GM12878 (cell line): ENCODE data around the gene HJURP. TPM values are rescaled to one million over a fixed set of nuclear protein-coding genes. Genes with fewer than 3 reads are reported as not detected.

Experiments used
- CHD1 ChIP-seq: IDR thresholded peaks from 2 replicates; pipeline ENCODE4 v1.6.1; 2012; ENCODE audit warnings: low read depth, low read length, improper control_type of control experiment
- CHD2 ChIP-seq: IDR thresholded peaks from 2 replicates; pipeline ENCODE4 v1.6.1; 2011; ENCODE audit warnings: low read depth, low read length, improper control_type of control experiment, borderline replicate concordance
- CHD4 ChIP-seq: fragments of 200-600 bp; sonication (generic); IDR thresholded peaks from 2 replicates; pipeline ENCODE4 v1.6.1; 2016; ENCODE audit warnings: mild to moderate bottlenecking
- EZH2 ChIP-seq: IDR thresholded peaks from 2 replicates; pipeline ENCODE4 v1.6.1; 2012; ENCODE audit warnings: low read depth, mild to moderate bottlenecking, control low read depth, inconsistent platforms, low read length, borderline replicate concordance; ENCODE audit not compliant: control insufficient read depth
- HCFC1 ChIP-seq: fragments of 150-350 bp; IDR thresholded peaks from 2 replicates; pipeline ENCODE4 v1.6.1; 2014; ENCODE audit warnings: low read length
- HDAC6 ChIP-seq: fragments of 200-600 bp; sonication (generic); IDR thresholded peaks from one replicate; pipeline ENCODE4 v1.8.0; 2017; ENCODE audit warnings: antibody characterized with exemption; ENCODE audit not compliant: unreplicated experiment
- KDM1A ChIP-seq: fragments of 200-600 bp; sonication (generic); IDR thresholded peaks from 2 replicates; pipeline ENCODE4 v1.6.1; 2016; ENCODE audit warnings: borderline replicate concordance
- MTA3 ChIP-seq: IDR thresholded peaks from 2 replicates; pipeline ENCODE4 v1.6.1; 2012; ENCODE audit warnings: low read length, inconsistent platforms, borderline replicate concordance
- NFXL1 ChIP-seq: fragments of 450-650 bp; IDR thresholded peaks from 2 replicates; pipeline ENCODE4 v1.6.1; 2017; ENCODE audit warnings: antibody characterized with exemption, mild to moderate bottlenecking, borderline replicate concordance
- NR2F1 ChIP-seq: fragments of 450-650 bp; conservative IDR thresholded peaks from 2 replicates; pipeline ENCODE4 v1.6.1; 2017; ENCODE audit warnings: mild to moderate bottlenecking
- RELA ChIP-seq: fragments of 450-650 bp; IDR thresholded peaks from 2 replicates; pipeline ENCODE4 v1.8.0; 2014; ENCODE audit warnings: borderline replicate concordance; ENCODE audit not compliant: partially characterized antibody
- SMC3 ChIP-seq: IDR thresholded peaks from 2 replicates; pipeline ENCODE4 v1.6.1; 2011; ENCODE audit warnings: low read length, improper control_type of control experiment, borderline replicate concordance
- SREBF2 ChIP-seq: IDR thresholded peaks from 2 replicates; pipeline ENCODE4 v1.6.1; 2012; ENCODE audit warnings: mild to moderate bottlenecking, low read length
- ZBED1 ChIP-seq: IDR thresholded peaks from 2 replicates; pipeline ENCODE4 v1.6.1; 2016; ENCODE audit warnings: borderline replicate concordance
- polyA plus RNA-seq, 11 experiments: library from polyadenylated mRNA; depleted of rRNA in 4 of 11; unstranded in 6 of 11; stranded (reverse) in 5 of 11; fragments of >200 nt; fragmentation: Nextera tagmentation in 4 of 11; fragmentation: Illumina TruSeq in 1 of 11; extraction: Ambion mirVana in 4 of 11; extraction: Trizol in 1 of 11; gene quantifications; 1 replicate in 1 of 11; 2 replicates in 10 of 11; pipeline versions ENCODE4 v1.2.1 to v1.2.3, GENCODE V29; 2011 to 2016; ENCODE audit warnings: inconsistent platforms in 2 of 11, missing spikeins in 2 of 11, low read depth in 1 of 11
- total RNA-seq, 4 experiments: library from RNA; depleted of rRNA in 3 of 4; stranded (reverse); fragments of >200 nt in 3 of 4; fragmentation: Illumina TruSeq in 1 of 4; extraction: Trizol in 1 of 4; gene quantifications; 2 replicates each; pipeline versions ENCODE4 v1.2.1 to v1.2.3, GENCODE V29; 2013 to 2021
- TF ChIP-seq, protein P1 (sequence below): fragments of 450-650 bp; IDR thresholded peaks from 2 replicates; pipeline ENCODE4 v1.6.1; 2017; ENCODE audit warnings: antibody characterized with exemption, mild to moderate bottlenecking, moderate library complexity
- TF ChIP-seq, protein P2 (sequence below): fragments of 450-650 bp; IDR thresholded peaks from 2 replicates; pipeline ENCODE4 v1.6.1; 2014; ENCODE audit warnings: mild to moderate bottlenecking
- TF ChIP-seq, protein P3 (sequence below): fragments of 450-650 bp; IDR thresholded peaks from 2 replicates; pipeline ENCODE4 v1.6.1; 2016; ENCODE audit warnings: mild to moderate bottlenecking
- TF ChIP-seq, protein P4 (sequence below): fragments of 450-650 bp; IDR thresholded peaks from 2 replicates; pipeline ENCODE4 v1.6.1; 2017; ENCODE audit warnings: mild to moderate bottlenecking
- TF ChIP-seq, protein P5 (sequence below): fragments of 450-650 bp; IDR thresholded peaks from 2 replicates; pipeline ENCODE4 v1.6.1; 2017; ENCODE audit warnings: low read depth, mild to moderate bottlenecking, moderate library complexity
- TF ChIP-seq, protein P6 (sequence below): IDR thresholded peaks from 2 replicates; pipeline ENCODE4 v1.6.1; 2011; ENCODE audit warnings: borderline replicate concordance, low read depth, mild to moderate bottlenecking, moderate library complexity, low read length; ENCODE audit not compliant: insufficient read depth, poor library complexity, severe bottlenecking

The HJURP gene
- total and polyA plus RNA-seq, 10 of the 15 experiments (the other 5 are each of a cell fraction or from before 2014, with no cell fraction given), result 12.7 to 68.9 (median 44.4) TPM

DNA sequence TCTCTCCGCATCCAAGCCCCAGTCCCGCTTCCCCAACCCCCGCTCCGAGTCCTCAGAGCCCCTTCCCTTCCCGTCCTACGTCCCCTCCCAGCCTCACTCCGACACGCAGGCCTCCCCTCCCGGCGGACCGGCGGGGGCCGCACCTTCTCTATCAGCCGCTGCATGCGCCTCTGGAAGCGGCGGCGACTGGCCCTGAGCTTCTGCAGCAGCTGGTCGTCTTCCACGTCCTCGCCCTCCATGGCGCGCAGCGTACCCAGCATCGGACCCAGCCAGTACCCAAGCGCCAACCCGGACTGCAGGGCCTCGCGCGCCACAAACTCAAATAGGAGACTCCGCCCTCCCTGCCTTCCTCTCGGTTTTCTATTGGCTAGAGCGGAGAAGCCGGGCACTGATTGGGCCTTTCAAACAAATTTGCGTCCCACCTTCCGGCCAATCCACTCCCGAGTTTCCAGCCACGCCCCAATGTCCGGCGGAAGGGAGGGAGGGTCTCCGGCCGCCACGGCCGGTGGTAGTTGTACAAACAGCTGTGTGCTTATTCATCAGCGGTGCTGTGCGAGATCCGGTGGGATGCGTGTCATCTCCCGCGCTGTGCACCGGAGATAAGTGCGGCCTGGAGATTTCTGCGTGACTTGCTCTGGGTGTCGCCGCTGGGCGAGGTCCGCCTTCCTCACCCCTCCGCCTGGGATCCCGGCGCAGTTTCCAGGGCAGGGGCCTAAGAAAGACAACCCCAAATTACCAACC lies at the start of gene HJURP (continued):
- TF ChIP-seq, protein P1, sequence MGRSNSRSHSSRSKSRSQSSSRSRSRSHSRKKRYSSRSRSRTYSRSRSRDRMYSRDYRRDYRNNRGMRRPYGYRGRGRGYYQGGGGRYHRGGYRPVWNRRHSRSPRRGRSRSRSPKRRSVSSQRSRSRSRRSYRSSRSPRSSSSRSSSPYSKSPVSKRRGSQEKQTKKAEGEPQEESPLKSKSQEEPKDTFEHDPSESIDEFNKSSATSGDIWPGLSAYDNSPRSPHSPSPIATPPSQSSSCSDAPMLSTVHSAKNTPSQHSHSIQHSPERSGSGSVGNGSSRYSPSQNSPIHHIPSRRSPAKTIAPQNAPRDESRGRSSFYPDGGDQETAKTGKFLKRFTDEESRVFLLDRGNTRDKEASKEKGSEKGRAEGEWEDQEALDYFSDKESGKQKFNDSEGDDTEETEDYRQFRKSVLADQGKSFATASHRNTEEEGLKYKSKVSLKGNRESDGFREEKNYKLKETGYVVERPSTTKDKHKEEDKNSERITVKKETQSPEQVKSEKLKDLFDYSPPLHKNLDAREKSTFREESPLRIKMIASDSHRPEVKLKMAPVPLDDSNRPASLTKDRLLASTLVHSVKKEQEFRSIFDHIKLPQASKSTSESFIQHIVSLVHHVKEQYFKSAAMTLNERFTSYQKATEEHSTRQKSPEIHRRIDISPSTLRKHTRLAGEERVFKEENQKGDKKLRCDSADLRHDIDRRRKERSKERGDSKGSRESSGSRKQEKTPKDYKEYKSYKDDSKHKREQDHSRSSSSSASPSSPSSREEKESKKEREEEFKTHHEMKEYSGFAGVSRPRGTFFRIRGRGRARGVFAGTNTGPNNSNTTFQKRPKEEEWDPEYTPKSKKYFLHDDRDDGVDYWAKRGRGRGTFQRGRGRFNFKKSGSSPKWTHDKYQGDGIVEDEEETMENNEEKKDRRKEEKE, result no peak
- TF ChIP-seq NR2F1 (no peak), KDM1A (no peak), SREBF2 (no peak), CHD4 (no peak), CHD2 (peak; percentile 74; the same call in 1 of the 2 replicates), HDAC6 (no peak), NFXL1 (no peak), MTA3 (no peak), EZH2 (no peak), HCFC1 (no peak), SMC3 (no peak), ZBED1 (no peak), RELA (no peak), CHD1 (no peak)
- TF ChIP-seq, protein P2, sequence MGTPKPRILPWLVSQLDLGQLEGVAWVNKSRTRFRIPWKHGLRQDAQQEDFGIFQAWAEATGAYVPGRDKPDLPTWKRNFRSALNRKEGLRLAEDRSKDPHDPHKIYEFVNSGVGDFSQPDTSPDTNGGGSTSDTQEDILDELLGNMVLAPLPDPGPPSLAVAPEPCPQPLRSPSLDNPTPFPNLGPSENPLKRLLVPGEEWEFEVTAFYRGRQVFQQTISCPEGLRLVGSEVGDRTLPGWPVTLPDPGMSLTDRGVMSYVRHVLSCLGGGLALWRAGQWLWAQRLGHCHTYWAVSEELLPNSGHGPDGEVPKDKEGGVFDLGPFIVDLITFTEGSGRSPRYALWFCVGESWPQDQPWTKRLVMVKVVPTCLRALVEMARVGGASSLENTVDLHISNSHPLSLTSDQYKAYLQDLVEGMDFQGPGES, result peak; percentile 82; the same call in 1 of the 2 replicates
- TF ChIP-seq, protein P3, sequence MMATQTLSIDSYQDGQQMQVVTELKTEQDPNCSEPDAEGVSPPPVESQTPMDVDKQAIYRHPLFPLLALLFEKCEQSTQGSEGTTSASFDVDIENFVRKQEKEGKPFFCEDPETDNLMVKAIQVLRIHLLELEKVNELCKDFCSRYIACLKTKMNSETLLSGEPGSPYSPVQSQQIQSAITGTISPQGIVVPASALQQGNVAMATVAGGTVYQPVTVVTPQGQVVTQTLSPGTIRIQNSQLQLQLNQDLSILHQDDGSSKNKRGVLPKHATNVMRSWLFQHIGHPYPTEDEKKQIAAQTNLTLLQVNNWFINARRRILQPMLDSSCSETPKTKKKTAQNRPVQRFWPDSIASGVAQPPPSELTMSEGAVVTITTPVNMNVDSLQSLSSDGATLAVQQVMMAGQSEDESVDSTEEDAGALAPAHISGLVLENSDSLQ, result no peak
- TF ChIP-seq, protein P4, sequence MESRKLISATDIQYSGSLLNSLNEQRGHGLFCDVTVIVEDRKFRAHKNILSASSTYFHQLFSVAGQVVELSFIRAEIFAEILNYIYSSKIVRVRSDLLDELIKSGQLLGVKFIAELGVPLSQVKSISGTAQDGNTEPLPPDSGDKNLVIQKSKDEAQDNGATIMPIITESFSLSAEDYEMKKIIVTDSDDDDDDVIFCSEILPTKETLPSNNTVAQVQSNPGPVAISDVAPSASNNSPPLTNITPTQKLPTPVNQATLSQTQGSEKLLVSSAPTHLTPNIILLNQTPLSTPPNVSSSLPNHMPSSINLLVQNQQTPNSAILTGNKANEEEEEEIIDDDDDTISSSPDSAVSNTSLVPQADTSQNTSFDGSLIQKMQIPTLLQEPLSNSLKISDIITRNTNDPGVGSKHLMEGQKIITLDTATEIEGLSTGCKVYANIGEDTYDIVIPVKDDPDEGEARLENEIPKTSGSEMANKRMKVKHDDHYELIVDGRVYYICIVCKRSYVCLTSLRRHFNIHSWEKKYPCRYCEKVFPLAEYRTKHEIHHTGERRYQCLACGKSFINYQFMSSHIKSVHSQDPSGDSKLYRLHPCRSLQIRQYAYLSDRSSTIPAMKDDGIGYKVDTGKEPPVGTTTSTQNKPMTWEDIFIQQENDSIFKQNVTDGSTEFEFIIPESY, result no peak
- TF ChIP-seq, protein P5, sequence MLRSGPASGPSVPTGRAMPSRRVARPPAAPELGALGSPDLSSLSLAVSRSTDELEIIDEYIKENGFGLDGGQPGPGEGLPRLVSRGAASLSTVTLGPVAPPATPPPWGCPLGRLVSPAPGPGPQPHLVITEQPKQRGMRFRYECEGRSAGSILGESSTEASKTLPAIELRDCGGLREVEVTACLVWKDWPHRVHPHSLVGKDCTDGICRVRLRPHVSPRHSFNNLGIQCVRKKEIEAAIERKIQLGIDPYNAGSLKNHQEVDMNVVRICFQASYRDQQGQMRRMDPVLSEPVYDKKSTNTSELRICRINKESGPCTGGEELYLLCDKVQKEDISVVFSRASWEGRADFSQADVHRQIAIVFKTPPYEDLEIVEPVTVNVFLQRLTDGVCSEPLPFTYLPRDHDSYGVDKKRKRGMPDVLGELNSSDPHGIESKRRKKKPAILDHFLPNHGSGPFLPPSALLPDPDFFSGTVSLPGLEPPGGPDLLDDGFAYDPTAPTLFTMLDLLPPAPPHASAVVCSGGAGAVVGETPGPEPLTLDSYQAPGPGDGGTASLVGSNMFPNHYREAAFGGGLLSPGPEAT, result peak; percentile 69
- TF ChIP-seq, protein P6, sequence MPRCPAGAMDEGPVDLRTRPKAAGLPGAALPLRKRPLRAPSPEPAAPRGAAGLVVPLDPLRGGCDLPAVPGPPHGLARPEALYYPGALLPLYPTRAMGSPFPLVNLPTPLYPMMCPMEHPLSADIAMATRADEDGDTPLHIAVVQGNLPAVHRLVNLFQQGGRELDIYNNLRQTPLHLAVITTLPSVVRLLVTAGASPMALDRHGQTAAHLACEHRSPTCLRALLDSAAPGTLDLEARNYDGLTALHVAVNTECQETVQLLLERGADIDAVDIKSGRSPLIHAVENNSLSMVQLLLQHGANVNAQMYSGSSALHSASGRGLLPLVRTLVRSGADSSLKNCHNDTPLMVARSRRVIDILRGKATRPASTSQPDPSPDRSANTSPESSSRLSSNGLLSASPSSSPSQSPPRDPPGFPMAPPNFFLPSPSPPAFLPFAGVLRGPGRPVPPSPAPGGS, result no peak
